ENCODE results near the gene COL4A1.

- TF ChIP-seq SP1 (IDR thresholded peaks at IDR 0.05) (no peak), ARNT (IDR thresholded peaks at IDR 0.05) (no peak), FOXA1 (IDR thresholded peaks at IDR 0.05) (no peak), ZNF384 (IDR thresholded peaks at IDR 0.05) (no peak), SUZ12 (IDR thresholded peaks at IDR 0.05) (no peak), BHLHE40 (IDR thresholded peaks at IDR 0.05; ENCODE audit: borderline replicate concordance) (no peak), ELF4 (IDR thresholded peaks at IDR 0.05) (no peak), NFRKB (IDR thresholded peaks at IDR 0.05) (no peak)
Measured at GRCh38 chr13:110270507-110270906, 36.5 kb downstream of the COL4A1 start.

Measured in HEK293T (cell line).